ENCODE results near the gene GBP1. TPM values are rescaled to one million over a fixed set of nuclear protein-coding genes. Genes with fewer than 3 reads are reported as not detected.

Gene GBP1
- total and polyA plus RNA-seq, 2 of the 4 experiments (the other 2 are of a cell fraction) = 39.3 to 118 TPM

DNA sequence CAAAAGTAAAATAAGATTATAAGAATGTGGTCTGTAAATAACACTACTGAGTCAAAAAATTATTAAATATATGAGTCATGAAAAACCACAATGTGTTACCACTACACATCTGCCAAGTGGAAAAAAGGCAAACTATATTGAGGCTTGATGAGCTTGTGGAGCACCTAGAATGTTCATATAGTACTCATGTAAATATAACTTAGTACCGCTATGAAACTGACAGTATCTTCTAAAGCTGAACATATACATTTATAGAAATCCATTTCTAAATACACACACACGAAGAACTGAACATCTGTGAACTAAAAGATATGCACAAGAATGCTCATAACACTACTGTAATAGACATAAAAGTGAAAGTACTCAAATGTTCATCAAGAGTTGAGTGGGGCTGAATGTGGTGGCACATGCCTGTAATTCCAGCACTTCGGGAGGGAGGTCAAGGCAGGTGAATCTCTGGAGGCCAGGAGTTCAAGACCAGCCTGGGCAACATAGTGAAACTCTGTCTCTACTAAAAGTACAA is 23.8 kb downstream of the GBP1 start:
- Histone ChIP-seq H3K56ac (ENCODE audit: extremely low read depth, insufficient read depth, low read length) (no peak overlapping the region), H2BK5ac (ENCODE audit: low read depth, low read length, poor library complexity, severe bottlenecking) (peak overlapping the region; percentile 29), H4K20me1 (ENCODE audit: insufficient read depth, low read length) (no peaks in the 10 kb centered on the region), H4K91ac (ENCODE audit: insufficient read depth, low read depth, low read length) (no peak overlapping the region), H3K18ac (ENCODE audit: low read depth, low read length) (no peak overlapping the region), H3K23ac (ENCODE audit: low read depth, low read length) (no peak overlapping the region), H2BK15ac (ENCODE audit: low read depth, low read length) (no peak overlapping the region), H3K14ac (replicated peaks; ENCODE audit: low read depth, low read length) (no peak overlapping the region), H3K27ac (ENCODE audit: insufficient read depth, low read length) (no peak overlapping the region), H4K8ac (ENCODE audit: low read depth in 2 of 2, low read length in 2 of 2) (no peak overlapping the region), H2AK5ac (ENCODE audit: low read depth, low read length) (no peak overlapping the region), H2BK20ac (ENCODE audit: low read depth, low read length) (no peak overlapping the region), H3K4me2 (ENCODE audit: low read depth, low read length) (no peak overlapping the region; the same call in 1 of the 2 replicates), H3K79me1 (ENCODE audit: low read depth in 1 of 2, low read length in 2 of 2) (no peaks in the 10 kb centered on the region), H3K4me1 (ENCODE audit: control insufficient read depth, insufficient read depth, low read length) (no peaks in the 10 kb centered on the region), H2AFZ (replicated peaks; ENCODE audit: low read length, poor library complexity) (no peak overlapping the region), H3K27me3 (ENCODE audit: control insufficient read depth, insufficient read depth, low read length) (no peaks in the 10 kb centered on the region), H4K5ac (ENCODE audit: low read depth, low read length) (no peak overlapping the region), H2AK9ac (replicated peaks; ENCODE audit: low read depth, low read length, poor library complexity) (no peak overlapping the region), H3K4me3 (ENCODE audit: insufficient read depth, low read depth, low read length) (no peak overlapping the region), H3K9me1 (ENCODE audit: insufficient read depth, low read length) (no peaks in the 10 kb centered on the region), H3K4ac (ENCODE audit: low read depth, low read length) (no peak overlapping the region), H2BK120ac (ENCODE audit: low read depth, low read length) (no peak overlapping the region), H3K9ac (ENCODE audit: low read depth, low read length) (no peak overlapping the region), H3K36me3 (ENCODE audit: control insufficient read depth, insufficient read depth, low read length) (no peaks in the 10 kb centered on the region), H3K9me3 (ENCODE audit: control insufficient read depth, insufficient read depth, low read length) (no peaks in the 10 kb centered on the region; the same call in 1 of the 2 replicates)
- ChIA-PET CTCF (interaction anchor here (1.1 kb wide), 1 partner anchor 24 kb away, joined by 4 read pairs; the partner anchor contains the start of gene GBP1), POLR2A (ENCODE audit: unreplicated experiment) (no interaction called here)
- ATAC-seq (ENCODE audit: low read depth) (peak; percentile 87), DNase-seq (peak; percentile 88)
- WGBS, 2 experiments (ENCODE audit: extremely low coverage in 2 of 2, insufficient read length in 1 of 2) = no CpG with 5 or more reads among the region's 3 CpGs
- dilution Hi-C loops (cut with HindIII; ENCODE audit: low sequenced_read_pairs, unreplicated experiment) (no loop called here), in situ Hi-C loops (cut with MboI; ENCODE audit: low sequenced_read_pairs) (no loop called here), intact Hi-C loops (cut with micrococcal nuclease) (no loop called here)
- TF ChIP-seq RCOR1 (IDR thresholded peaks at IDR 0.05; ENCODE audit: insufficient replicate concordance, low read length) (no peak), RAD21 (IDR thresholded peaks at IDR 0.05; ENCODE audit: low read length) (no peak), CHD1 (IDR thresholded peaks at IDR 0.05; ENCODE audit: low read depth, low read length) (no peak), FOS (IDR thresholded peaks at IDR 0.05; ENCODE audit: low read depth, low read length) (peak; percentile 39; the same call in 1 of the 2 replicates), BHLHE40 (IDR thresholded peaks at IDR 0.05; ENCODE audit: low read depth, low read length) (no peak)
- TF ChIP-seq, protein P1, sequence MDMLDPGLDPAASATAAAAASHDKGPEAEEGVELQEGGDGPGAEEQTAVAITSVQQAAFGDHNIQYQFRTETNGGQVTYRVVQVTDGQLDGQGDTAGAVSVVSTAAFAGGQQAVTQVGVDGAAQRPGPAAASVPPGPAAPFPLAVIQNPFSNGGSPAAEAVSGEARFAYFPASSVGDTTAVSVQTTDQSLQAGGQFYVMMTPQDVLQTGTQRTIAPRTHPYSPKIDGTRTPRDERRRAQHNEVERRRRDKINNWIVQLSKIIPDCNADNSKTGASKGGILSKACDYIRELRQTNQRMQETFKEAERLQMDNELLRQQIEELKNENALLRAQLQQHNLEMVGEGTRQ (IDR thresholded peaks at IDR 0.05; ENCODE audit: low read depth, low read length) = no peak
- no TSS peak for BruUV-seq (replicated peaks)

All from IMR-90 (cell line).